Esophagus squamous epithelium (tissue), 4 donors: Measurements from ENCODE around the gene C1GALT1C1L.

Experiments used
- POLR2A ChIP-seq, 4 donors: fragments of 450-650 bp; IDR thresholded peaks; one replicate each; pipeline ENCODE4 v1.6.1; 2017; ENCODE audit warnings: antibody characterized with exemption in 4 of 4, mild to moderate bottlenecking in 4 of 4, moderate library complexity in 3 of 4
- TF ChIP-seq, protein P1 (sequence below), 6 experiments: fragments of 450-650 bp in 4 of 6; fragments of 200-600 bp in 2 of 6; sonication (generic) in 2 of 6; IDR thresholded peaks; one replicate each; pipeline ENCODE4 v1.5.1; 2016 to 2019; ENCODE audit warnings: antibody characterized with exemption in 6 of 6, mild to moderate bottlenecking in 4 of 6, moderate library complexity in 4 of 6

DNA sequence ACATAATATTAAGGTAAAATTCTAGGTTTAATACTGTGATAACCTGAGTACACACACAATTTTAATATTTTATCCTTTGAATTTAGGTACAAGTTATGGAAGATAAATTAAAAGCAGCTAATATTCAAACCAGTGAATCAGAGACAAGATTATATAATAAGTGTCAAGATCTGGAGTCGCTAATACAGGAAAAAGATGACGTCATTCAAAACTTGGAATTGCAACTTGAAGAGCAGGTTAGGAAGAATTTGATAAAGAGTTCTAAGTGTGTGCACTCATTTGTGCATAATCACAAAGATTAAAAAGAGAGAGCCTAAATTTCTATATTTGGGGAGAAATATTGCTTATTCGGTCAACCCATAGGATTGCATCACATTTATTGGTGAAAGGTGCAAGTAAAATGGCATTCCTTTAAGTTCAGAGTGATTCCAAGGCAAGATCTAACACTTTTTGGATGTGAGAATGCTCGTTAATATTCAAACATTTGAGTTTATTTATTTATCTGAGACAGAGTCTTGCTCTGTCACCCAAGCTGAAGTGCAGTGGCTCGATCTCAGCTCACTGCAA, 16.3 kb upstream of the C1GALT1C1L start:
- TF ChIP-seq POLR2A (IDR thresholded peaks at IDR 0.05) = no peak
- TF ChIP-seq, protein P1, sequence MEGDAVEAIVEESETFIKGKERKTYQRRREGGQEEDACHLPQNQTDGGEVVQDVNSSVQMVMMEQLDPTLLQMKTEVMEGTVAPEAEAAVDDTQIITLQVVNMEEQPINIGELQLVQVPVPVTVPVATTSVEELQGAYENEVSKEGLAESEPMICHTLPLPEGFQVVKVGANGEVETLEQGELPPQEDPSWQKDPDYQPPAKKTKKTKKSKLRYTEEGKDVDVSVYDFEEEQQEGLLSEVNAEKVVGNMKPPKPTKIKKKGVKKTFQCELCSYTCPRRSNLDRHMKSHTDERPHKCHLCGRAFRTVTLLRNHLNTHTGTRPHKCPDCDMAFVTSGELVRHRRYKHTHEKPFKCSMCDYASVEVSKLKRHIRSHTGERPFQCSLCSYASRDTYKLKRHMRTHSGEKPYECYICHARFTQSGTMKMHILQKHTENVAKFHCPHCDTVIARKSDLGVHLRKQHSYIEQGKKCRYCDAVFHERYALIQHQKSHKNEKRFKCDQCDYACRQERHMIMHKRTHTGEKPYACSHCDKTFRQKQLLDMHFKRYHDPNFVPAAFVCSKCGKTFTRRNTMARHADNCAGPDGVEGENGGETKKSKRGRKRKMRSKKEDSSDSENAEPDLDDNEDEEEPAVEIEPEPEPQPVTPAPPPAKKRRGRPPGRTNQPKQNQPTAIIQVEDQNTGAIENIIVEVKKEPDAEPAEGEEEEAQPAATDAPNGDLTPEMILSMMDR (IDR thresholded peaks at IDR 0.05) = no peak
